ENCODE results near the gene UBTF.

DNA sequence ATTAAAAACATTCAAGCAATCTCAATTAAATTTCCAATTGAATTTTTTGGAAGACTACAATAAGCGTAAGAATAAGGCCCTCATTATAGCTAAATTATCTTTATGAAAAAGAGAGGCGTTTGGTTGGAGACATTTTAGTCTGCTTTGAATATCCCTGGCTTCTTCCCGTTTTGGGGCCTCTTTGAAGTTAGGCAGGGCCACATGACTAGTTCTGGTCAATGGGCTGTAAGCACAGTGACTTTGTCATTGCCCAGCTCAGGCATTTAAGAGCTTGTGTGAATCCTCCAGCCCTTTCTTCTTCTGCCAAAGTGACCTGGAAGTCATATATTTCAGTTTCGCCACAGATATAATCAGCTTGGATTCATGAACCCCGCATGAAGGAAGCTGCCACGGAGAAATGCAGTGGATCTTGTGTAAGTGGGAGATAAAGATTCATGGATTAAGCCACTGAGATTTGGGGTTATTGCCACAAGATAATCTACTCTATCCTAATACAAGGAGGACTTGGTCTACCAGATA is 21.7 kb upstream of the UBTF start:
- TF ChIP-seq SNAI2 (CRISPR knock-in tag; IDR thresholded peaks at IDR 0.05) (no peak), RARB (CRISPR knock-in tag; IDR thresholded peaks at IDR 0.05) (no peak), ZFP3 (CRISPR knock-in tag; IDR thresholded peaks at IDR 0.05) (no peak), GLIS3 (CRISPR knock-in tag; IDR thresholded peaks at IDR 0.05) (no peak), ZFP30 (CRISPR knock-in tag; IDR thresholded peaks at IDR 0.05) (no peak), ESRRG (CRISPR knock-in tag; IDR thresholded peaks at IDR 0.05) (no peak)
- TF ChIP-seq, protein P1, sequence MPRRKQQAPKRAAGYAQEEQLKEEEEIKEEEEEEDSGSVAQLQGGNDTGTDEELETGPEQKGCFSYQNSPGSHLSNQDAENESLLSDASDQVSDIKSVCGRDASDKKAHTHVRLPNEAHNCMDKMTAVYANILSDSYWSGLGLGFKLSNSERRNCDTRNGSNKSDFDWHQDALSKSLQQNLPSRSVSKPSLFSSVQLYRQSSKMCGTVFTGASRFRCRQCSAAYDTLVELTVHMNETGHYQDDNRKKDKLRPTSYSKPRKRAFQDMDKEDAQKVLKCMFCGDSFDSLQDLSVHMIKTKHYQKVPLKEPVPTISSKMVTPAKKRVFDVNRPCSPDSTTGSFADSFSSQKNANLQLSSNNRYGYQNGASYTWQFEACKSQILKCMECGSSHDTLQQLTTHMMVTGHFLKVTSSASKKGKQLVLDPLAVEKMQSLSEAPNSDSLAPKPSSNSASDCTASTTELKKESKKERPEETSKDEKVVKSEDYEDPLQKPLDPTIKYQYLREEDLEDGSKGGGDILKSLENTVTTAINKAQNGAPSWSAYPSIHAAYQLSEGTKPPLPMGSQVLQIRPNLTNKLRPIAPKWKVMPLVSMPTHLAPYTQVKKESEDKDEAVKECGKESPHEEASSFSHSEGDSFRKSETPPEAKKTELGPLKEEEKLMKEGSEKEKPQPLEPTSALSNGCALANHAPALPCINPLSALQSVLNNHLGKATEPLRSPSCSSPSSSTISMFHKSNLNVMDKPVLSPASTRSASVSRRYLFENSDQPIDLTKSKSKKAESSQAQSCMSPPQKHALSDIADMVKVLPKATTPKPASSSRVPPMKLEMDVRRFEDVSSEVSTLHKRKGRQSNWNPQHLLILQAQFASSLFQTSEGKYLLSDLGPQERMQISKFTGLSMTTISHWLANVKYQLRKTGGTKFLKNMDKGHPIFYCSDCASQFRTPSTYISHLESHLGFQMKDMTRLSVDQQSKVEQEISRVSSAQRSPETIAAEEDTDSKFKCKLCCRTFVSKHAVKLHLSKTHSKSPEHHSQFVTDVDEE (CRISPR knock-in tag; IDR thresholded peaks at IDR 0.05): no peak

All from SK-N-SH treated with all-trans-retinoic acid at 6 μM for 48 hours (cell line).